ENCODE measurements around the gene RYR2.

DNA sequence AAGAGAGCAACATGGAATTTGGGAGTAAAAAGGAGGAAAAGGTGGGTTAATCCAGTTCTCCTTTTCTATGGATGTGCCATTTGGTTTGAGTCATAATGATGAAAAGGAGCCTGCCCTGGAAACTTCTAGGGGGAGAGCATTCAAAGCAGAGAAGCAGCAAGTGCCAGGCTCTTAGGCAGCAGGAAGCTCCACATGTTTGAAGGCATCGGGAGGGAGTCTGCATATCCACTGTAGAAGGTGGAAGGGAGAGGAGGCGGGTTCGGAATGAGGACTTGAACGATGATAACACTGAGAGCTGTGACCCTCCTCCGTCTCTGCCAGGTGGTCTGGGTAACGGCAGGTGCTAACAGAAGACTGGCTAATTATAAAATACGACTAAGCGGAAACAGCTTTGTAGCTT is 128.2 kb downstream of the RYR2 start:
- TF ChIP-seq POLR2AphosphoS5 (IDR thresholded peaks at IDR 0.05): no peak
- TF ChIP-seq, protein P1, sequence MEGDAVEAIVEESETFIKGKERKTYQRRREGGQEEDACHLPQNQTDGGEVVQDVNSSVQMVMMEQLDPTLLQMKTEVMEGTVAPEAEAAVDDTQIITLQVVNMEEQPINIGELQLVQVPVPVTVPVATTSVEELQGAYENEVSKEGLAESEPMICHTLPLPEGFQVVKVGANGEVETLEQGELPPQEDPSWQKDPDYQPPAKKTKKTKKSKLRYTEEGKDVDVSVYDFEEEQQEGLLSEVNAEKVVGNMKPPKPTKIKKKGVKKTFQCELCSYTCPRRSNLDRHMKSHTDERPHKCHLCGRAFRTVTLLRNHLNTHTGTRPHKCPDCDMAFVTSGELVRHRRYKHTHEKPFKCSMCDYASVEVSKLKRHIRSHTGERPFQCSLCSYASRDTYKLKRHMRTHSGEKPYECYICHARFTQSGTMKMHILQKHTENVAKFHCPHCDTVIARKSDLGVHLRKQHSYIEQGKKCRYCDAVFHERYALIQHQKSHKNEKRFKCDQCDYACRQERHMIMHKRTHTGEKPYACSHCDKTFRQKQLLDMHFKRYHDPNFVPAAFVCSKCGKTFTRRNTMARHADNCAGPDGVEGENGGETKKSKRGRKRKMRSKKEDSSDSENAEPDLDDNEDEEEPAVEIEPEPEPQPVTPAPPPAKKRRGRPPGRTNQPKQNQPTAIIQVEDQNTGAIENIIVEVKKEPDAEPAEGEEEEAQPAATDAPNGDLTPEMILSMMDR (IDR thresholded peaks at IDR 0.05): no peak
- TF ChIP-seq POLR2A (IDR thresholded peaks at IDR 0.05): no peak

Data from breast epithelium (tissue), 3 donors.